ENCODE measurements around the gene WT1.
"Not testable (repeated sequence)": the region's sequence is repeated elsewhere in the genome, so short reads cannot be mapped to it uniquely, and the experiment has no call there.

Gene WT1

DNA sequence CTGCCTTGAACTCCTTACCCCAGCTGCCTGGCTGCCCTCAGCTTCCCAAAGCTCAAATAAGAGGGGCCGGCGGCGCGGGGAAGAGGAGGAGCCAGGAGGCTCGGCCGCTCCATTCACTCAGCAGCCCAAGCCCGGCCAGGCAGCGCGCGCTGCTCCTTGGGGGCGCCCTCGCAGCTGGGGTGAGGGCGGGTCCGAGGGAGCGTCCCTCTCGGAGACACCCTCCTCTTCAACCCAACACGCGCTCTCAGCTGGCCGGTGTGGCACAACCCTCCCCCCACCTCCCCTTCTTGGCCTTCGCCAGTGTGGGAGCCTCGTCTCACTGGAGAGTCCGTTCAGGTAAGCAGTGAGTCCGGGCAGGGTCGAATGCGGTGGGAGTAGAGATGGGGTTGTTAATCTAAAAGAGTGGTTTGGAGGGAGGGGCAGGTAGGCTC, at the start of gene WT1:
Gene WT1, minus strand, starts transcription at position 29 of the 431 bp plus-strand sequence.
- peak; percentile 82 for DNase-seq (ENCODE audit: low spot score)

DNA sequence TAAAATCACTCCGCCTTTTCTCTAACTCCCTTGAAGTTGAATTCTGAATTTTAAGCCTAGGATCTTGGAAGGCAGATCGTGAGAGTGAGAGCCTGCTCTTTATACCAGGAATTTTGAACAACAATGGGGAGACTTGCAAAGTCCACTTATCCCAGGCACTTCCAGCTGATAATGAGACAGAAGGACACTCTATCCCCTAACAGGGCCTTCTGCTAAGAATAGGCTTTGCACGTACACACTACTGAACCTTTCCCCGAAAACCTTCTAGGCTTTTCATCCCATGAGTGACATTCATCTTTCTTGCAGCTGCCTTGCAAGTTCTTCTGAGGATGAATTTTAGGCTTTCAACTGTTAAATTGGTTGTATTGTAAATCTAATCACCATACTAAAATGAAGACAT, 44.0 kb upstream of the WT1 start:
- DNase-seq (ENCODE audit: low spot score) = no peak

GRCh38 chr11:32478277-32478731, 43.0 kb upstream of the WT1 start:
- DNase-seq (ENCODE audit: low spot score) = no peak

DNA sequence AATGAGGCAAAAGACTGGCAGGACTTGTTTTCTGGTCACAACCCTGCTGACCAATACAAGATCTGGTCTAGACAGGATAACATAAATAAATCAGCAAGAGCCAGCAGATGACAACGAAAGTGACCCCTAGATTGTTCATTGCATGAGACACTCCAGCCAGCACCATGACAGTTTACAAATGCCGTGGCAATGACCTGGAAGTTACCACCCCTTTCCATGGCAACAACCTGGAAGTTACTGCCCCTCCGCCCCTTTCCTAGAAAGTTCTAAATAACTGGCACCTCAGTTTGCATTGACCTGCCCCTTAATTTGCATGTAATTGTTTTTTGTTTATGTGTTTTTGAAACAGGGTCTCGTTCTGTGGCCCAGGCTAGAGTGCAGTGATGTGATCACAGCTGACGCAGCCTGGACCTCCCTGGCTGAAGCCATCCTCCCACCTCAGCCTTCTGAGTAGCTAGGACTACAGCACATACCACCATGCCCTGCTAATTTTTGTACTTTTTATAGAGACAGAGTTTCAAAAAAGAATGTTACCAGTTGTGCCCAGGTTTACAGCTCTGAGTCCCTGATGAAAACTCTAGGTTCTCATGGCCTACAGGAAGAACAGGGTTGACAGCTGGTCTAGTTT, 38.1 kb upstream of the WT1 start:
- DNase-seq (ENCODE audit: low spot score) = no peak

- no peak for DNase-seq (ENCODE audit: low spot score)
Measured at GRCh38 chr11:32472226-32472625, 36.9 kb upstream of the WT1 start.

GRCh38 chr11:32471544-32471943, 36.2 kb upstream of the WT1 start:
- not testable (repeated sequence) for DNase-seq (ENCODE audit: low spot score)

- DNase-seq (ENCODE audit: low spot score) = no peak
Measured at GRCh38 chr11:32469791-32470190, 34.5 kb upstream of the WT1 start.

DNA sequence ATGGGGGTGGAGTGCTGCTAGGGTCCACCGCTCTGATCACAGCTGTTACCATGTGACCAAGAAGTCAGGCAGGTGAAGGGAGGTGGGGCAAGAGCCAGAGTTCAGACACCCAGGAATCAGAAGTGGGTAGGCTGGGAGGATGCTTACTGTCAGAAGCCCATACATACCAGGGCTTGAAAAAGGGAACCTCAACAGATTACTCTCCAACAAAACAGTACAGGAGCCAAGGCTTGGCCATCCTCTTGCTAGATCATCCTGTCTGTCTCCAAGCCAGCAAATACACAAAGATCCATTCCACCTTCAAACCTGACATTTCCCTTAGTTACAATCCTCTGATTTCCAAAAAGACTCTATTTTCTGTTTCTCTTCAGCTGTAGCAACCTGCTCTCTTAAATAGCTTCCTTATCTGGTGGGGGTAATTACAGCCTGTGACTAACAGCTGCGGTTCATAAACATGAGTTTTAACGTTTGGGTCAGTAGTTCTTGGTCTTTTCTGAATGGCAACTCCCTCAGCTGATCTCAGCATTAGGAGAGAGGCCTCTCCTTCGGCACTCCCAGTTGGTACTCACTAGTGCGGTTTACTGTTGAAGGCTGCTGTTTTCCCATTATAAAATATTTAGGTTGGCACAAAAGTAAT, 31.1 kb upstream of the WT1 start:
- peak; percentile 60 for DNase-seq (ENCODE audit: low spot score)

- no peak for DNase-seq (ENCODE audit: low spot score)
Measured at GRCh38 chr11:32464078-32464477, 28.7 kb upstream of the WT1 start.

DNA sequence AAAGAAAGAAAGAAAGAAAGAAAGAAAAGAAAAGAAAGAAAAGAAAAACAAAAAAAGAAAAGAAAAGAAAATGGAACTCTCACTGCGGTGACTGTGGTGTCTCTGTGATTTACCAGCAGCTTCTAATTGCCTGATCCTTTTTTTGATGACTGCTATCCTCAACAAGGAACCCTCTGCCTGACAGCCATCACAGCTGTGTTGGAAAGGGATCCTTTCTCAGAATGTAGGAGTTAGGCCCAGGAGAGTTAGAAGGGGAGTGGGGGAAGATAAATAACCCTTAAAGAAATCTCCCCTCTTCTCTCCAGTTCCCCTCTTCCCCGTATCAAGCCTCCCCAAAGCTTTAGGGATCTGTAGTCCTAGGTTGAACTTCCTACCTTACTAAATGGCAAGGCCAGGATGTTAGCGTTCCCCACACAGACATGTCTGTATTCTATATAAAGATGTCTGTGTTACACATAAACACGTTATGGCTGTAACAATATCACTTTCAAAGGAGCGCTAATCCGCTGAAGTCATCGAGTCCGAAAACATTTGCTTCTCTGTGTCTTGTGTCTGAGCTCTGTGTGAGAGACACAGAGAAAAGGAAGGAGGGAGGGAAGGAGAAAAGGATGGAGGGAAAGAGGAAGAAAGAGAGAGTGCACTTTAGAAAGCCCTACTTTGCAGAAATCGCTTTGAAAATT, 26.8 kb upstream of the WT1 start:
- no peak for DNase-seq (ENCODE audit: low spot score)

GRCh38 chr11:32456864-32457263, 21.5 kb upstream of the WT1 start:
- no peak for DNase-seq (ENCODE audit: low spot score)

- DNase-seq (ENCODE audit: low spot score) = no peak
Measured at GRCh38 chr11:32454993-32455392, 19.7 kb upstream of the WT1 start.

- DNase-seq (ENCODE audit: low spot score) = no peak
Measured at GRCh38 chr11:32451808-32452207, 16.5 kb upstream of the WT1 start.

- no peak for DNase-seq (ENCODE audit: low spot score)
Measured at GRCh38 chr11:32450372-32450771, 15.0 kb upstream of the WT1 start.

DNA sequence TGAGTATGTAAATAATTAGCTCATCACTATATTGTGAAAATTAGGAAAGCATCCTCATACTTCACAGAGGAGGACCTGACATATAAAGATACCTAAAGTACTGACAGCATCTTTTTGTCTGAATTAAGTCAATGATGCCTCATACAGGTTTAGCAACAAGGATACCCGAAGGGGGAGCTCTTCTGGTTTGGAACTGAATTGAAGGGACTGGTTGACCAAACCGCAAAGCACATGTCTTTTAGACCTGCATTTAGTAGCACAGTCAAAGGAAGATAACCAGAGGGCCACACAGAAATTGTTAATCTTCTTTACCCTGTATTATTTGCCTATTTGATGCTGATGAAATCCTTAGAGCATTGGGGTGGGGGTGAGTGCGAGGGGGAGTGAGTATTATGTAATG, 12.9 kb upstream of the WT1 start:
- no peak for DNase-seq (ENCODE audit: low spot score)

GRCh38 chr11:32447252-32447651, 11.9 kb upstream of the WT1 start:
- no peak for DNase-seq (ENCODE audit: low spot score)

DNA sequence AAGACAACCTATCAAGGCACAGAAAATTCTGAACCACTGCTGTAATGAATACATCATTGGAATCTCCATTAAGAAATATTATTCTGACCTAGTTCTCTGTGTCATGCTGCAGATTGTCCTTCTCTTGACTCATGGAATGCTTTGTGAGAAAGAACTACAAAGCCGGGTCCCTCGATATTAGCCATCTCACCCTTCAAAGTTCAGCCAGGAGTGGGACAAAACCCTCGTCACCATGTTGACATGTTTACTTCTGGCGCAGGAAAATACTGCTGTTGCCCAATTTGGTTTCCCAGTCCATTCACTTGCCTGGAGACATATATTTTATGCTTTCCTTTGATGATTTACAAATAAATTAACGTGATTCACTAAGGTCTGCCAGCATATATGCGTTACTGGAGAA, 10.9 kb upstream of the WT1 start:
- DNase-seq (ENCODE audit: low spot score) = no peak

- DNase-seq (ENCODE audit: low spot score) = no peak
Measured at GRCh38 chr11:32444186-32444585, 8.8 kb upstream of the WT1 start.

DNA sequence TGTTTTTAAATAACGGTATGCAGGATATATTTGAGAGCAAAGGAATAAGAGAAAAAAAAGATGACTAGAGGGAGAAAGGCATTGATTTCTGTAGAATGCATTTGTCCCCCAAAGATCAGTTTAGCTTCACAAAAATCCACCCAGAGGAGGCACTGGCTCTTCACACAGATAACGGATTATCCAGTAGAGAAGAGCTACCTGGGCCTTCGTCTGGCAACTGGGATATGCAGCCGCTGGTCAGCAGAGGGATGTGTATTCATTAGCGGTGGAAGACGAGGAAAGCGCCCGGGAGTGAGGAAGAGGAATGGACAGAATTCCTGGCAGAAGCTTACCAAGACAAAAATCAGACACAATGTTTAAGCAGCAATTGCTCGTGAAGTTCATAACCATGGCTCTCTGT, 5.6 kb upstream of the WT1 start:
- no peak for DNase-seq (ENCODE audit: low spot score)

- DNase-seq (ENCODE audit: low spot score) = no peak
Measured at GRCh38 chr11:32440312-32440908, 5.1 kb upstream of the WT1 start.

GRCh38 chr11:32439501-32440210, 4.3 kb upstream of the WT1 start:
- no peak for DNase-seq (ENCODE audit: low spot score)

DNA sequence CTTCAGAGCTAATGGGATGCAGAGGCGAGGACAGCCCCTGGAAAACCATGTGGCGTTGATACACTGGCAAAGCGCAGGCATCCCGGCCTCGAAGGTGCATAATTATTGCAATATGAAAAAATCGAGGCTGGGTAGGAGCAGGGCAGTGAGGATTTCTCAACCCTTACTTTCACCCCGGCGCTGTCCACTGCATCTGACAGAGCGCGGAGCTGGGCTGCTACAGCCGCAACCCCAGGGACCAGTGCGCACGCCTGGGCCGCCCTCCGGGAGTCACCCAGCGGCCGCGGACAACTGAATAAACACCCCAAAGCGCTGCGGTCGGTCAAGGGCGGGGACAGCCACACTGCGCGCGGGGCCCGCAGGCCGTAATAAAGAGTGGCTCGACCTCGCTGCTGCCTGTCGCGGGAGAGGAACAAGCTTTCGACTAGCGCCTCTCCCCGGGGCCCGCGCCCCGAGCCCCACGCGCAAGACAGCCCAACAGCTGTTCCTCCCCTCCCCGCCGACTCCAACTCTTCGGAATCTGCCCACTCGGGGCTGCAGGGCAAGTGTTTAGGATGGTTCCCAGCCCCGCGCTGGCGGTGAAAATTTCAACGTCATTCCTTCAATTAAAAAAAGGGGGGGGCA, 3.6 kb upstream of the WT1 start:
- peak; percentile 34 for DNase-seq (ENCODE audit: low spot score)
